Measurements from ENCODE around the gene MASP1.

DNA sequence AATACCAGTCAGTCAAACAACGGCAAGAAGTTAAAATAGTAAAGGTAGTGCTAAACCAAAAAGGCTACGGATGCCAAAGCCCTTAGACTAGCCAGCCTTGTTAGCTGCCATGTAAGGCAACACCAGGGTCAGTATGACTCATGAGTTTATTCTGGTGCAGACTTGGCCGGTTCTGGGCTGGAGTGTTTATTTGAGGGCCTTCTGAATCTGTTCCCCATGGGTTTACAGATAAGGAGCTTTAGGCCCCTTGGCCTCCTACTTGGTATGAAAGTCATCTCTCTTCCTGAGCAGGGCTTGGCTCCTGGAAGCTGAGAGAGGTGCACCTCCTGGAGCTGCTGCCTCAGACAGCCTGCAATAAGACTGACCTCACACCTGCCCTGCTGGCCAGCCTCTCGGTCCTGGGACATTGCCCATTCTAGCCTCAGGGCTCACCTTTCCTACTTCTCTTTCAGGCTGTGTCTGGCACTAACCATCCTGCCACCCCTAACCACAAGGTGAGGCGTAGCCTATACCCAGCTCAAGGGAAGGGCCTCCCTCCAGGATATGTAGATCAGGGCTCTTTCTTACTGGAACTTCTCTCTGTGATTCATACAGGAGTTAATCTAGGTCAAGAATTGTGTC, 104.6 kb downstream of the MASP1 start:
- TF ChIP-seq CTCF (conservative IDR thresholded peaks at IDR 0.05; ENCODE audit: low read depth, low read length) (no peak), RFX5 (IDR thresholded peaks at IDR 0.05; ENCODE audit: low read depth, low read length) (no peak), CEBPB (IDR thresholded peaks at IDR 0.05; ENCODE audit: low read depth, low read length) (peak; percentile 41; the same call in 1 of the 2 replicates), CHD1 (IDR thresholded peaks at IDR 0.05; ENCODE audit: low read depth, low read length) (no peak), POLR2A (IDR thresholded peaks at IDR 0.05; ENCODE audit: low read depth, low read length) (no peak), MAFK (IDR thresholded peaks at IDR 0.05; ENCODE audit: low read depth, low read length) (no peak), BHLHE40 (IDR thresholded peaks at IDR 0.05; ENCODE audit: low read depth, low read length) (0 out of 2 replicates have a peak, but pooled peaks have one; percentile 16)
- TF ChIP-seq, protein P1, sequence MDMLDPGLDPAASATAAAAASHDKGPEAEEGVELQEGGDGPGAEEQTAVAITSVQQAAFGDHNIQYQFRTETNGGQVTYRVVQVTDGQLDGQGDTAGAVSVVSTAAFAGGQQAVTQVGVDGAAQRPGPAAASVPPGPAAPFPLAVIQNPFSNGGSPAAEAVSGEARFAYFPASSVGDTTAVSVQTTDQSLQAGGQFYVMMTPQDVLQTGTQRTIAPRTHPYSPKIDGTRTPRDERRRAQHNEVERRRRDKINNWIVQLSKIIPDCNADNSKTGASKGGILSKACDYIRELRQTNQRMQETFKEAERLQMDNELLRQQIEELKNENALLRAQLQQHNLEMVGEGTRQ (IDR thresholded peaks at IDR 0.05; ENCODE audit: low read depth, low read length) = no peak

Data from IMR-90 (cell line).